ENCODE measurements around the gene DUSP2. TPM values are rescaled to one million over a fixed set of nuclear protein-coding genes. Genes with fewer than 3 reads are reported as not detected.

Gene DUSP2
- total RNA-seq, 4 donors from 2014 or later: 2.4 to 33.3 (median 6.2) TPM

- H3K4me3 ChIP-seq: no peak overlapping the region
- H3K36me3 ChIP-seq: no peaks in the 10 kb centered on the region
- intact Hi-C loops (cut with DNase I; ENCODE audit: low total_unique reads): no loop called here
- H3K9me3 ChIP-seq: no peaks in the 10 kb centered on the region
- H3K27ac ChIP-seq: no peak overlapping the region
- H3K4me1 ChIP-seq: no peaks in the 10 kb centered on the region
- H3K27me3 ChIP-seq: no peaks in the 10 kb centered on the region
- TF ChIP-seq POLR2A (IDR thresholded peaks at IDR 0.05) (no peak), CTCF (IDR thresholded peaks at IDR 0.05) (no peak)
- DNase-seq: no peak
These were observed 13.3 kb upstream of the DUSP2 start for GRCh38 chr2:96158554-96158940.

- Histone ChIP-seq H3K27me3 (no peaks in the 10 kb centered on the region), H3K4me1 (no peaks in the 10 kb centered on the region), H3K9me3 (no peaks in the 10 kb centered on the region), H3K27ac (no peak overlapping the region), H3K4me3 (no peak overlapping the region), H3K36me3 (no peaks in the 10 kb centered on the region)
- TF ChIP-seq CTCF (IDR thresholded peaks at IDR 0.05) (no peak), POLR2A (IDR thresholded peaks at IDR 0.05) (no peak)
- DNase-seq: no peak
- intact Hi-C loops (cut with DNase I; ENCODE audit: low total_unique reads): no loop called here
These were observed 12.7 kb upstream of the DUSP2 start for GRCh38 chr2:96157649-96158553.

- H3K27me3 ChIP-seq: no peaks in the 10 kb centered on the region
- peak in 1 of 2 donors; percentile 6 for DNase-seq
- H3K9me3 ChIP-seq: no peaks in the 10 kb centered on the region
- no peaks in the 10 kb centered on the region for H3K36me3 ChIP-seq
- no peak overlapping the region for H3K4me3 ChIP-seq
- H3K4me1 ChIP-seq: no peaks in the 10 kb centered on the region
- intact Hi-C loops (cut with DNase I; ENCODE audit: low total_unique reads): no loop called here
- no peak overlapping the region for H3K27ac ChIP-seq
- TF ChIP-seq POLR2A (IDR thresholded peaks at IDR 0.05) (no peak), CTCF (IDR thresholded peaks at IDR 0.05) (no peak)
These were observed 11.8 kb upstream of the DUSP2 start for GRCh38 chr2:96156926-96157648.

- no peak for DNase-seq
- intact Hi-C loops (cut with DNase I; ENCODE audit: low total_unique reads): no loop called here
These were observed 11.0 kb upstream of the DUSP2 start for GRCh38 chr2:96156011-96156820.

More at GRCh38 chr2:96156011-96156820, 11.0 kb upstream of the DUSP2 start:
- TF ChIP-seq POLR2A (IDR thresholded peaks at IDR 0.05) (no peak), CTCF (IDR thresholded peaks at IDR 0.05) (no peak)
- Histone ChIP-seq H3K9me3 (no peaks in the 10 kb centered on the region), H3K27ac (no peak overlapping the region), H3K4me1 (no peaks in the 10 kb centered on the region), H3K27me3 (no peaks in the 10 kb centered on the region), H3K4me3 (no peak overlapping the region), H3K36me3 (no peaks in the 10 kb centered on the region)
